HG02970 (cell line): Measurements from ENCODE around the gene DGCR6.
"Not testable (repeated sequence)": the region's sequence is repeated elsewhere in the genome, so short reads cannot be mapped to it uniquely, and the experiment has no call there.

Source experiments
- ATAC-seq: cut with Tn5 transposase; IDR thresholded peaks from one replicate; pipeline ENCODE4 v1.9.1; 2021; ENCODE audit warnings: mild to moderate bottlenecking, moderate library complexity, moderate number of reproducible peaks; ENCODE audit not compliant: unreplicated experiment, low FRiP score

Gene DGCR6

GRCh38 chr22:18929459-18929858 lies 23.3 kb downstream of the DGCR6 start:
- no peak for ATAC-seq

GRCh38 chr22:18931905-18932652 lies 26.0 kb downstream of the DGCR6 start:
- no peak for ATAC-seq

- ATAC-seq = no peak
Observed at GRCh38 chr22:18933914-18934313, 27.8 kb downstream of the DGCR6 start.

- not testable (repeated sequence) for ATAC-seq
Observed at GRCh38 chr22:18934688-18935087, 28.6 kb downstream of the DGCR6 start.

- ATAC-seq = no peak
Observed at GRCh38 chr22:18935889-18936529, 29.9 kb downstream of the DGCR6 start, which contains the start of gene PRODH. Gene PRODH (minus strand): TSS chr22:18936293. CDS start chr22:18936287, 6 bp downstream.

GRCh38 chr22:18938691-18939090 lies 32.6 kb downstream of the DGCR6 start:
- not testable (repeated sequence) for ATAC-seq

- not testable (repeated sequence) for ATAC-seq
Observed at GRCh38 chr22:18947105-18947504, 41.0 kb downstream of the DGCR6 start.

GRCh38 chr22:18947905-18948304 lies 41.8 kb downstream of the DGCR6 start:
- ATAC-seq = no peak

- no peak for ATAC-seq
Observed at GRCh38 chr22:18950141-18950540, 44.0 kb downstream of the DGCR6 start.

- ATAC-seq = no peak
Observed at GRCh38 chr22:18952022-18952421, 45.9 kb downstream of the DGCR6 start.

- not testable (repeated sequence) for ATAC-seq
Observed at GRCh38 chr22:18953128-18953527, 47.0 kb downstream of the DGCR6 start.

GRCh38 chr22:18954303-18954989 lies 48.3 kb downstream of the DGCR6 start:
- ATAC-seq = not testable (repeated sequence)

- ATAC-seq = no peak
Observed at GRCh38 chr22:18954990-18955571, 49.0 kb downstream of the DGCR6 start.

GRCh38 chr22:18955696-18956095 lies 49.6 kb downstream of the DGCR6 start:
- ATAC-seq = no peak

GRCh38 chr22:18956121-18956895 lies 50.2 kb downstream of the DGCR6 start:
- ATAC-seq = not testable (repeated sequence)

GRCh38 chr22:18956956-18957355 lies 50.8 kb downstream of the DGCR6 start:
- ATAC-seq = not testable (repeated sequence)

- ATAC-seq = not testable (repeated sequence)
Observed at GRCh38 chr22:18957621-18958320, 51.7 kb downstream of the DGCR6 start.

- not testable (repeated sequence) for ATAC-seq
Observed at GRCh38 chr22:18958321-18958705, 52.2 kb downstream of the DGCR6 start.

- not testable (repeated sequence) for ATAC-seq
Observed at GRCh38 chr22:18958738-18959137, 52.6 kb downstream of the DGCR6 start.
